ENCODE data around the gene SASS6. TPM values are rescaled to one million over a fixed set of nuclear protein-coding genes. Genes with fewer than 3 reads are reported as not detected.

SASS6 gene
- total and polyA plus RNA-seq, 4 donors = 0.55 to 5.9 (median 1.3) TPM

- H3K9me3 ChIP-seq (ENCODE audit: control insufficient read depth in 4 of 4, low read length in 3 of 4) = no peaks in the 10 kb centered on the region
- H3K27me3 ChIP-seq (ENCODE audit: control insufficient read depth in 4 of 4, insufficient read depth in 4 of 4, low read length in 3 of 4) = no peaks in the 10 kb centered on the region
- H3K4me1 ChIP-seq (ENCODE audit: control insufficient read depth in 4 of 4, insufficient read depth in 4 of 4, low read length in 3 of 4) = no peaks in the 10 kb centered on the region
- no peak within 1 kb of the TSS for H3K4me3 ChIP-seq (ENCODE audit: low read depth in 1 of 3, low read length in 3 of 3)
- H3K9ac ChIP-seq (ENCODE audit: low read depth in 1 of 2, low read length in 2 of 2) = no peak within 1 kb of the TSS
- H3K27ac ChIP-seq (ENCODE audit: low read depth in 1 of 2, low read length in 2 of 2) = no peak within 1 kb of the TSS
- no peak for DNase-seq (ENCODE audit: low spot score)
- TF ChIP-seq NR2F2 (IDR thresholded peaks at IDR 0.05) = no peak
- TF ChIP-seq RXRA (IDR thresholded peaks at IDR 0.05) = no peak
- TF ChIP-seq HNF4G (IDR thresholded peaks at IDR 0.05) = no peak
- no peak for TF ChIP-seq CTCF (IDR thresholded peaks at IDR 0.05; ENCODE audit: low read depth, low read length, missing input control)
- no peak for TF ChIP-seq TAF1 (conservative IDR thresholded peaks at IDR 0.05)
- no peak for TF ChIP-seq FOXA1 (IDR thresholded peaks at IDR 0.05)
- TF ChIP-seq SP1 (IDR thresholded peaks at IDR 0.05) = no peak
- TF ChIP-seq ZBTB33 (IDR thresholded peaks at IDR 0.05) = no peak
- TF ChIP-seq RAD21 (IDR thresholded peaks at IDR 0.05) = no peak
- TF ChIP-seq FOXA2 (IDR thresholded peaks at IDR 0.05) = no peak
- no peak for TF ChIP-seq JUND (IDR thresholded peaks at IDR 0.05)
- TF ChIP-seq YY1 (IDR thresholded peaks at IDR 0.05) = no peak
- no peak for TF ChIP-seq HNF4A (conservative IDR thresholded peaks at IDR 0.05)
- no peak for TF ChIP-seq ATF3 (IDR thresholded peaks at IDR 0.05)
- no peak for TF ChIP-seq MAX (IDR thresholded peaks at IDR 0.05)
- TF ChIP-seq EGR1 (IDR thresholded peaks at IDR 0.05; ENCODE audit: low read depth in 2 of 2) = no peak
- no peak for TF ChIP-seq REST (IDR thresholded peaks at IDR 0.05)
- TF ChIP-seq GABPA (IDR thresholded peaks at IDR 0.05 in 1 of 2, conservative IDR thresholded peaks at IDR 0.05 in 1 of 2) = no peak
- WGBS = 61% methylated on average over 5 of the region's 5 CpGs
- H3K36me3 ChIP-seq (ENCODE audit: control insufficient read depth in 4 of 4, insufficient read depth in 3 of 4, low read depth in 1 of 4, low read length in 3 of 4) = no peaks in the 10 kb centered on the region
These were observed 45.4 kb upstream of the SASS6 start, which contains the start of gene LRRC39 for GRCh38 chr1:100178091-100178490. LRRC39 (minus strand) TSS chr1:100178256; CDS start chr1:100168516, 9,740 bp downstream.
